GM12864 (cell line): ENCODE data around the gene SLC35B3.
A peak's percentile ranks its signal among the peaks of the same experiment; 100 is the strongest.
"Not testable (repeated sequence)": the region's sequence is repeated elsewhere in the genome, so short reads cannot be mapped to it uniquely, and the experiment has no call there.

Experiments
- DNase-seq: peaks from one replicate; pipeline ENCODE4 v3.0.0-alpha.2; 2011; ENCODE audit warnings: low read depth
- H3K4me3 ChIP-seq: 2 replicates; pipeline ENCODE4 v1.5.1; 2011; ENCODE audit warnings: mild to moderate bottlenecking, low read depth, low read length, control low read depth
- CTCF ChIP-seq: IDR thresholded peaks from 2 replicates; pipeline ENCODE4 v1.5.1; 2011; ENCODE audit warnings: low read depth, mild to moderate bottlenecking, moderate library complexity, low read length, control low read depth, inconsistent platforms; ENCODE audit errors: missing control alignments

The SLC35B3 gene

GRCh38 chr6:8435845-8436168, 462 bp upstream of the SLC35B3 start:
- no peak for DNase-seq
- TF ChIP-seq CTCF = no peak
- H3K4me3 ChIP-seq = peak overlapping the region; percentile 54

DNA sequence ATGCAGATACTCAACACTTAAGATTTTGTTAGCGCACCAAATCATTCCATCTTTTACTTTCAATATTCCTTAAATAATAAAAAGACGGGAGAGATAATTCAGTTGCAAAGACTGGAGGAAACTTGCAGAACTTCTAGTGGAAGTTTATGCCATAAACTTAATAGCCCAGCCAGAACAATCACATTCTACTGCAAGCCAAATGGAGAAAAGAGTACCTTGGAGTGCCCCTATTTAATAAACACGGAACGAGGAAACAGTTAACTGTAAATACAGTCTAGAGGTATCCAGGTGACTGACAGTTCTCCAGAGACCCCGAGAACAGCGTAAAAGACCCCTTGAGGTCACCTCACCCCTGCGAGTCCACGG, 635 bp downstream of the SLC35B3 start:
- H3K4me3 ChIP-seq = peak overlapping the region; percentile 54
- no peak for DNase-seq
- TF ChIP-seq CTCF = no peak

- no peak for DNase-seq
- no peak for TF ChIP-seq CTCF
- no peak overlapping the region for H3K4me3 ChIP-seq
These were observed 2.7 kb downstream of the SLC35B3 start for GRCh38 chr6:8432614-8433013.

DNA sequence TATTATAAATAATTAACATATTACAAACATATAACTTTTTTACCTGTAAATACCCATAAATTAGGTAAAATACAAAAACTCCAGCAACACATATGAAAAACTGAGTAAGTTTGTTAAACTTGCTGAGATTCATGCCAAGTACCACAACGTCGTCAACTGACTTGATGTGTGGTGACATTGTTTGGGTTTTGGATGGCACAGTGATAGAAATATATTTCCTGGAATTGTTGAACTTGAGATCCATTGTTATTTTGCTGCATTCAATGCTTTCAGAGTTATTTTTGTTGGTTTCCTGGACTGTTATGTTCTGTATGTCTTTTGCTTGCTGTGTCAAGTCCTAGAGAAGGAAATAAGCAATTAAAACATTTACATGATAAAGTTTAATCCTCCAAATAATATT, 5.5 kb downstream of the SLC35B3 start:
- TF ChIP-seq CTCF = no peak
- DNase-seq = no peak
- H3K4me3 ChIP-seq = no peak overlapping the region

GRCh38 chr6:8426544-8426943, 8.8 kb downstream of the SLC35B3 start:
- DNase-seq = not testable (repeated sequence)

DNA sequence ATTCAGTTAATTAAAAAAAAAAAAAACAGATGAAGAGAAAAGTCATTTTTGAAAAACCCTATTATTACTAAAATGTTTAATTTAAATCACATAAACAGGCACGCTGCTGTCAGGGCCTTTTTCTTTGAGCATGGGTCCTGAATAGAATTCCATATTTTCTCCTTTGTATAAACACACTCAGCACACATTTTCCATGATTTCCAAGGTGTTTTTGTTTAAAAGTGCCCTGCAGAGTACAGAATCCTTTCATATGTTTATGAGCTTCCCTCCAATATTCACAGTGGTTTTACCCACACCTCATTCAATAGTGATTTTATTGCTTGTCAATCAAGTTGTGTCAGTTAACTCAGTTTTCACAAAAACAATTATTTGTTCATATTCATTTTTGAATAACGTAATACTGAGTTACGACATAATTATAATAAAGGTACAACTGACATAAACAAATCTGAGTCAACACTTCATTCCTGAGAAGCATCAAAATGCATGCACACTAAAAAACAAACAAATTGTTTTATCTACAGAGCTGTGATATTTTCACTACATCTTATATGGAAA, 15.2 kb downstream of the SLC35B3 start:
- TF ChIP-seq CTCF = no peak
- DNase-seq = no peak
- no peak overlapping the region for H3K4me3 ChIP-seq

More at GRCh38 chr6:8426544-8426943, 8.8 kb downstream of the SLC35B3 start:
- not testable (repeated sequence) for H3K4me3 ChIP-seq

DNA sequence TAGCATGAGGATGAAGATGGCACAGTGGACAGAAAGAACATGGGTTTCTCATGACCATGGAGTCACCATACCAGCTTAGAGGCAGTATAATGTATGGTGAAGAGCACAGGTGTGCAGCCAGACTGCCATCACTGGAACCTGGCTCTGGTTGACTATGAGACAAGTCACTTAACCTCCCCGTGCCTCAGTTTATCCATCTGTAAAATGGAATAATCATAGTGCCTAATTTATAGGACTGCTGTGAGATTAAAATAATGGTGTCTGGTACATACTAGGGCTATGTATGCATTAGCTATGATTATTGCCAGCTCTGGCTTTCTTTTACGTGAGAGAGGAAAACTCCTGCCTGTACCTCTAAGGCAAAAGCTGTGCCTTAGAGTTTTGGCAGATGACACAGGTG, 19.4 kb downstream of the SLC35B3 start:
- TF ChIP-seq CTCF = no peak

DNA sequence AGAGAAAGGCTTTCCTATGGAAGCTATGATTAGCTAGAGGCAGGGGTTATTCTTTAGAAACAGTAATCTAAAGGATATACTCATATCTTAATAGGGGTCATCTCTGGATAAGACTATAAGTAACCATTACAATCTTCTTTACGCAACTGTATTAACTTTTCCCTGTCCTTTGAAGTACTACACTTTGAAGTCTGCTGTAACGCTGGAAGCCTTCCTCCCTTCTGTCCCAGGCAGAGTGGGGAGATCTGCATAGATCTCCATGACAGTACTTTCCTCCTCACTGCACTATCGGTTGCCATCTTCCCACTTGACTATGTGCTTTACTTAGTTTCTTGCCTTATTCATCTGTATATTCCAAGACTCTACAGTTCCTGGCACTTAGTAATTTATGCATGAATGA, 20.1 kb downstream of the SLC35B3 start:
- DNase-seq = no peak
- no peak overlapping the region for H3K4me3 ChIP-seq
- TF ChIP-seq CTCF = no peak

More for the DNA sequence above, 19.4 kb downstream of the SLC35B3 start:
- H3K4me3 ChIP-seq = no peak overlapping the region
- no peak for DNase-seq
